ENCODE results near the gene RNPC3. TPM values are rescaled to one million over a fixed set of nuclear protein-coding genes. Genes with fewer than 3 reads are reported as not detected.
A peak's percentile ranks its signal among the peaks of the same experiment; 100 is the strongest.
"Not testable (repeated sequence)": the region's sequence is repeated elsewhere in the genome, so short reads cannot be mapped to it uniquely, and the experiment has no call there.

Gene RNPC3
- polyA plus RNA-seq, 3 donors: 8.0 to 29.6 (median 9.1) TPM

GRCh38 chr1:103547840-103548239, 22.3 kb downstream of the RNPC3 start:
- intact Hi-C loops (cut with micrococcal nuclease): no loop called here
- Histone ChIP-seq H3K36me3 (replicated peaks in 1 of 2; ENCODE audit: control insufficient read depth in 1 of 2, insufficient read depth in 2 of 2, low read length in 2 of 2) (peaks cover 89 to 94% of the 10 kb centered on the region in 2 donors), H3K9me3 (replicated peaks in 1 of 2; ENCODE audit: control insufficient read depth in 1 of 2, insufficient read depth in 1 of 2, low read length in 2 of 2) (no peaks in the 10 kb centered on the region), H3K27ac (ENCODE audit: low read depth in 1 of 2, low read length in 2 of 2) (no peak overlapping the region), H3K27me3 (ENCODE audit: control insufficient read depth in 2 of 2, insufficient read depth in 2 of 2, low read length in 2 of 2) (no peaks in the 10 kb centered on the region), H3K4me3 (replicated peaks in 1 of 3; ENCODE audit: low read depth in 2 of 3, low read length in 3 of 3) (no peak overlapping the region), H3K79me2 (ENCODE audit: insufficient read depth, low read length) (no peaks in the 10 kb centered on the region), H3K4me2 (replicated peaks; ENCODE audit: extremely low read depth, low read length, poor library complexity, severe bottlenecking) (no peak overlapping the region), H3K9ac (ENCODE audit: insufficient read depth, low read length, poor library complexity, severe bottlenecking) (no peak overlapping the region), H4K20me1 (ENCODE audit: insufficient read depth, low read length) (peaks cover 11% of the 10 kb centered on the region), H2AFZ (ENCODE audit: insufficient read depth, low read depth, low read length, poor library complexity, severe bottlenecking) (no peak overlapping the region), H3K4me1 (ENCODE audit: control insufficient read depth in 1 of 2, insufficient read depth in 2 of 2, low read length in 2 of 2) (no peaks in the 10 kb centered on the region)
- TF ChIP-seq CTCF (IDR thresholded peaks at IDR 0.05): no peak
- Mint-ChIP-seq H3K36me3 (peaks cover 71 to 90% of the 10 kb centered on the region in 2 donors), H3K27me3 (ENCODE audit: low read depth in 3 of 3) (no peaks in the 10 kb centered on the region), H3K4me3 (no peak overlapping the region), H3K4me1 (no peaks in the 10 kb centered on the region), H3K9me3 (no peaks in the 10 kb centered on the region), H3K27ac (peak overlapping the region in 1 of 7 donors; percentile 10)
- DNase-seq: no peak
- 95% methylated on average over 3 of the region's 3 CpGs for WGBS (ENCODE audit: insufficient coverage)

GRCh38 chr1:103560427-103560826, 34.9 kb downstream of the RNPC3 start:
- no peak overlapping the region for H3K27ac ChIP-seq (ENCODE audit: low read depth in 1 of 2, low read length in 2 of 2)

GRCh38 chr1:103561124-103561523, 35.6 kb downstream of the RNPC3 start:
- H3K4me1 Mint-ChIP-seq: peaks cover 16% of the 10 kb centered on the region
- H3K4me1 ChIP-seq (ENCODE audit: control insufficient read depth in 1 of 2, insufficient read depth in 2 of 2, low read length in 2 of 2): peaks cover 7 to 18% of the 10 kb centered on the region in 2 donors
- H3K27me3 Mint-ChIP-seq (ENCODE audit: low read depth in 3 of 3); H3K27me3 ChIP-seq (ENCODE audit: control insufficient read depth in 2 of 2, insufficient read depth in 2 of 2, low read length in 2 of 2); DNase-seq; H4K20me1 ChIP-seq (ENCODE audit: insufficient read depth, low read length); H3K36me3 ChIP-seq (replicated peaks in 1 of 2; ENCODE audit: control insufficient read depth in 1 of 2, insufficient read depth in 2 of 2, low read length in 2 of 2); H3K4me3 ChIP-seq (replicated peaks in 1 of 3; ENCODE audit: low read depth in 2 of 3, low read length in 3 of 3); H3K4me3 Mint-ChIP-seq; H3K79me2 ChIP-seq (ENCODE audit: insufficient read depth, low read length); intact Hi-C loops (cut with micrococcal nuclease); H2AFZ ChIP-seq (ENCODE audit: insufficient read depth, low read depth, low read length, poor library complexity, severe bottlenecking); H3K9ac ChIP-seq (ENCODE audit: insufficient read depth, low read length, poor library complexity, severe bottlenecking); H3K9me3 Mint-ChIP-seq; H3K9me3 ChIP-seq (replicated peaks in 1 of 2; ENCODE audit: control insufficient read depth in 1 of 2, insufficient read depth in 1 of 2, low read length in 2 of 2): not testable (repeated sequence)
- H3K4me2 ChIP-seq (replicated peaks; ENCODE audit: extremely low read depth, low read length, poor library complexity, severe bottlenecking): peak overlapping the region; percentile 28
- H3K36me3 Mint-ChIP-seq: peaks cover 9 to 12% of the 10 kb centered on the region in 2 donors
- peak overlapping the region in 2 of 7 donors; percentile 33 to 50 for H3K27ac Mint-ChIP-seq
- no CpG with 5 or more reads among the region's 3 CpGs for WGBS (ENCODE audit: insufficient coverage)
- H3K27ac ChIP-seq (ENCODE audit: low read depth in 1 of 2, low read length in 2 of 2): peak overlapping the region; percentile 49 to 69

More at GRCh38 chr1:103560427-103560826, 34.9 kb downstream of the RNPC3 start:
- Histone ChIP-seq H2AFZ (ENCODE audit: insufficient read depth, low read depth, low read length, poor library complexity, severe bottlenecking) (no peak overlapping the region), H3K9me3 (replicated peaks in 1 of 2; ENCODE audit: control insufficient read depth in 1 of 2, insufficient read depth in 1 of 2, low read length in 2 of 2) (no peaks in the 10 kb centered on the region), H3K4me1 (ENCODE audit: control insufficient read depth in 1 of 2, insufficient read depth in 2 of 2, low read length in 2 of 2) (peaks cover 7 to 18% of the 10 kb centered on the region in 2 donors), H3K4me3 (replicated peaks in 1 of 3; ENCODE audit: low read depth in 2 of 3, low read length in 3 of 3) (no peak overlapping the region), H3K4me2 (replicated peaks; ENCODE audit: extremely low read depth, low read length, poor library complexity, severe bottlenecking) (no peak overlapping the region), H3K9ac (ENCODE audit: insufficient read depth, low read length, poor library complexity, severe bottlenecking) (no peak overlapping the region), H4K20me1 (ENCODE audit: insufficient read depth, low read length) (no peaks in the 10 kb centered on the region), H3K79me2 (ENCODE audit: insufficient read depth, low read length) (no peaks in the 10 kb centered on the region), H3K36me3 (replicated peaks in 1 of 2; ENCODE audit: control insufficient read depth in 1 of 2, insufficient read depth in 2 of 2, low read length in 2 of 2) (peaks cover 10 to 15% of the 10 kb centered on the region in 2 donors), H3K27me3 (ENCODE audit: control insufficient read depth in 2 of 2, insufficient read depth in 2 of 2, low read length in 2 of 2) (no peaks in the 10 kb centered on the region)
- no peak for TF ChIP-seq CTCF (IDR thresholded peaks at IDR 0.05)
- no peak overlapping the region for H3K4me3 Mint-ChIP-seq
- H3K27me3 Mint-ChIP-seq (ENCODE audit: low read depth in 3 of 3): peaks cover 0 to 3% (median 0%) of the 10 kb centered on the region in 3 donors
- no peak for DNase-seq
- peaks cover 16 to 19% of the 10 kb centered on the region in 2 donors for H3K36me3 Mint-ChIP-seq
- no peaks in the 10 kb centered on the region for H3K9me3 Mint-ChIP-seq
- H3K27ac Mint-ChIP-seq: no peak overlapping the region
- H3K4me1 Mint-ChIP-seq: peaks cover 21% of the 10 kb centered on the region
- intact Hi-C loops (cut with micrococcal nuclease): no loop called here
